Umbilical cord (tissue), 2 donors: ENCODE data around the gene TSPAN14. TPM values are rescaled to one million over a fixed set of nuclear protein-coding genes. Genes with fewer than 3 reads are reported as not detected.

Source experiments
- DNase-seq: peaks from one replicate; pipeline ENCODE4 v3.0.0-alpha.2; 2015; ENCODE audit warnings: low spot score
- total RNA-seq: library from RNA; depleted of rRNA; stranded (reverse); fragments of >200 nt; gene quantifications from one replicate; pipeline ENCODE4 v1.2.3, GENCODE V29; 2014; ENCODE audit warnings: low replicate concordance; ENCODE audit not compliant: insufficient read depth

TSPAN14 gene
- total RNA-seq, 1 donor from 2014 or later, result 32.7 TPM

DNA sequence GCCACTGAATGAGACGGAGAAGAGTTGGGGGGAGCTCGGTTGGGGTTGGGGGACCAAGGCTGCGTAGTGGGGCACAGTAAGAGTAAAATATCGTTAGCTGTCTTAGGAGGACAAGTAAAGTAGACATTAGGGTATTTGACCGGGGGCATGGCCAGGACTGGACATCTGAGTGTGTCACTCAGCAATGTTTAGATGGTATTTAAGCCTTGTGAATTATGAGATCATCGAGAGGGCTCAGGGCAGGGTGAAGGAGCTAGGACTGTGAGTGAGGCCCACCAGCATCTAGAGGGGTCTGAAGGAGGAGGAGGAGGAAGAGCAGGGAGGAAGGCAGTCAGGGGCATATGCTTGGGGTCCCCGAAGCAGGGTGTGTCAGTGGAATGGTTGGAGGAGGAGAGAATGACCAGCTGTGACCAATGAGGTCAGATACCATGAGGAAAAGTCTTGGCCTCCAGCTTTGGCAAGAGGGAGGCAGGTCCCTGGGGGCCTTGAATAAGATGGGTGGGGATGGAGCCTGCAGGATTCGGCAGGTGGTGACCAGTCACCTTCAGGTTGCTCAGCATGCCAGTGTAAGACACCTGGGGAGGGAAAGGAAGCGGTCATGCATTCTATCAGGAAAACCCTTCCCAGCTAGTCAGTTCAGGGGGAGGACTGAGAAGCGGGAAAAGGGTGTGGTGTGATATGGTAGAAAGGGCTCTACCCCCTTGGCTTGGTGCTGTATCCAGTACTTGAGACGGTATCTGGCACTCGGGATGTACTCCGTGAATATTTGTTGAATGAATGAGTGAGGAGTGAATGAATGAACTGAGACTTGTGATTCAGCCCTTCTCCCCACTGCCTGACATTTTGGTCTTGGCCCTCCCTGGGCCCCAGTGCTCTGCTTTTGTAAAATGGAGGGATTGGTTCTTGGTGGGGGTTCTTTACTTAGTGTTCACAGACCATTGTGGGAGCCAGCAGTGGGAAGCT, 48.8 kb downstream of the TSPAN14 start:
- no peak for DNase-seq

DNA sequence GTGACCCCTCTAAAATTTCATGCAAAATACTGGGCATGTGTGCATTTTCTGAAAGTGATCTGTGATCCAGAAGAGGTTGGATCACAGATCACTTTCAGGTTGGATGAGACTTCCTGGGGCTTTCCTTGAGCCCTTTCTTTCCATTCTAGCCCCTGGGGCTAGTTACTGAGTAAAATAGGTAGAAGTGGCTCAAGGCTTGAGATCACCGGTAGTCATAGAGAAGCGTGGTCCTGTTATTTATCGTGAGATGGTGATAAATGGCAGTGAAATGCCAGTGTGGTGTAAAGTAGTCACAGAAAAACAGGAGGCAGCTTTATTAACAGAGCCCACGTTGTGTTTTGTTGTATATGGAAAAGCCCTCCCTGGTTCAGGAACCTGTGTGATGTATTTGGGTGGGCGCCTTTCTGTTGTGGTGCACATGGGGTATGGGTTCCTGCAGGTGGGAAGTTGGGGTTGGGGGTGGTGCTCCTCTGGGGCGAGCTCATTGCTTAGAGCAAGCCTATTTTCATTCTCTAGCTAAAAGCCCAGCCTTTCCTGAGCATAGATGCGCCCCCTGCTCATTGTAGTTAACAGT, 49.6 kb downstream of the TSPAN14 start:
- no peak for DNase-seq

DNA sequence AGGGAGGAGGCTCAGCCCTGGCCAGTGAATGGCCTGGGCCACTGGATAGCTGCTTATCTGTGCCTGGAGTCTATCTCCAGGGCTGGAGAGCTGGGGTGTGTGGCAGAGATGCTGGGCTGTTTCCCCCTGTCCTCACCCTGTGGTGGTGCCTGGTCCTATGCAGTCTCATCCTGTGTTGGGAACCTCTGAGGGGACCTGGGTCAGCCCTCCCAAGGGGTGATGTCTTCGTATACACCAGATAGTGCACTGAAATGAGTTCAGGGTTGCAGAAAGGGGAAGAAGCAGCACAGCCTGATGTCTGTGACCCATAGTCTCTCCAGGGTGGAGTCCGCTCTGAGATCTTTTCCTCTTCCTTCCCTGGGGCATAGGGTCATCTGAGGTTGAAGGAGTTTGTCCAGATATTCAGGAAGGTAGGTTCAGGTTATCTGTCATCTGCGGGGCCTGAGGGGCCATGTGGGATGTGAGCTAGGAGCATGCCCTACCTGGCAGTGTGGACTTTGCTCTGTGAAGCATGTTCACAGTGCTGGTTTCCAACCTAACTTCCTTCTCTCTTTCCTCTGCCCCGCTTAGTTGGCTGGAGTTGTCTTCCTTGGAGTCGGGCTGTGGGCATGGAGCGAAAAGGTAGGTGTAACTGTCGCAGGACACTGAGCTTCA, 50.2 kb downstream of the TSPAN14 start:
- DNase-seq, result peak; percentile 40

DNA sequence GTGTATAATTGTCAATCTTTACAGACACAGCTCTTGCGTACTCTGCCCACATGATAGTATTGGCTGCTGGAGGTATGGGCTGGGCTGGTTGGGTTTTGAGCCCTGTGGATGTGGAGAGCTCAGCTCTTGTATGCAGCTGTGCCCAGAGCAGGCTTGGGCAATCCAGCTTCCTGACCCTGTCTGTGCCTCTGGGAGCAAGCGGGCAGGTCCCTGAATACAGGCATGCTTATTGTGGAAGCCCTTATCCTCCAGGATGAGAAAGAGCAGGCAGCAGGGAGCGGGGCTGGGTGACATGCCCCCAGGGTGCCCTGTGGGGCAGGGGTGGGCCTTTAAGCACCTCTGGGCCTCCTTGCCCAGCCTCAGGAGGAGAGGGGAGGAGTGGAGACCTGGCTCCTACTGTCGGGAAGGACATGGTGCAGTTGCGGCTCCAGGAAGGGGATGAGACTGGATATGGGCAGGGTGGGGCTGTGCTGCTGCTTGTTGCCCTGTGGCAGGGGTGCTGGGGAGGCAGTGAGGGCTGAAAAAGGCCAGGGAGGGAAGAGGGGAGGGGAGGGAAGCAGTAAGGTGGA, 50.9 kb downstream of the TSPAN14 start:
- DNase-seq, result no peak

DNA sequence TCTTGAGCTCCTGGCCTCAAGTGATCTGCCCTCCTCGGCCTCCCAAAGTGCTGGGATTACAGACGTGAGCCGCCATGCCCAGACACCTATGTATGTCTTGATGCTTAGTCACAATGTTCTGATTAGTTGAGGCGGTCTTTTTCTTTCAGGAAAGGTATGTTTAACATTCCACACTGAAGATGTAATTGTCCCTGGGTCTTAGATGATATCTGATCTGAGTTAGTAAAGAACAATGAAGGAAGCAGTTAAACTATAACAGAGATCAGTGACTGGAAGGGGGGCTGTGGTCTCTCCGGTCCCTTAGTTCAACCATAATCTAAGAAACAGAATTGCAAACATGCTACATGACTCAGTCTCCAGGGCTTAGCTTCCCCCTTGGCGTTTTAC, 52.1 kb downstream of the TSPAN14 start:
- peak; percentile 53 for DNase-seq

DNA sequence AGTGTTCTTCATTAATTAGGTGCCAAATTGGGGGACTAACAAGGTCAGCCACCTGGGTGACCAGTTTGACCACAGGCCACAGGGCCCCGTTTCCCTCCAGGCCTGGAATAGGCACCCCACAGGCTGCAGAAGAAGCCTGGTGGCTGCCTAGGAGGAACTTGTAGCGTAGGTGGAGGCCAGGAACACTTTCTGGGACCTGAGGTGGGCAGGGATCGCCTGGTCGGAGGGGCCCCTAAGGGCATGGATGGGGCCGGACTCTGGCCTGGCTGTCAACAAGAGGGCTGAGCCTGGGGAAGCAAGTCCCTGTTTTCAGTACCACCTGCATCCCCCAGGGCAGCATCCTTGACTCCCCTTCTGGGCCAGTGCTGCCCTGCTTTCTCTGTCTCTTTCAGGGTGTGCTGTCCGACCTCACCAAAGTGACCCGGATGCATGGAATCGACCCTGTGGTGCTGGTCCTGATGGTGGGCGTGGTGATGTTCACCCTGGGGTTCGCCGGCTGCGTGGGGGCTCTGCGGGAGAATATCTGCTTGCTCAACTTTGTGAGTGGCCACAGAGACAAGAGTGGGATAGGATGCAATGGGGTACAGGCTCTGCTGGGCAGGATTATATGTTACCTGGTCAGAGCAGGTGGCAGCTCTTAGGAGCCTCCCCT, 52.9 kb downstream of the TSPAN14 start:
- DNase-seq, result no peak

DNA sequence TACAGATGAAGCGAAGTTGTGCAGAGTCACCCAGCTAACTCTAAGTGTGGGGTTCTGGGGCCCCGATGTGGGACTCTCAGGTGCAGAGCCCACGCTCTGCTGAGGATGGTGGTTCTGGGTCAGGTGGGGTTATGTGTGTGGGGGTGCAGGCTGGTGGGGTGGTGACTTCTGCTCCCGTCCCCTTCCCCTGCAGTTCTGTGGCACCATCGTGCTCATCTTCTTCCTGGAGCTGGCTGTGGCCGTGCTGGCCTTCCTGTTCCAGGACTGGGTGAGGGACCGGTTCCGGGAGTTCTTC, 54.9 kb downstream of the TSPAN14 start:
- DNase-seq, result no peak

DNA sequence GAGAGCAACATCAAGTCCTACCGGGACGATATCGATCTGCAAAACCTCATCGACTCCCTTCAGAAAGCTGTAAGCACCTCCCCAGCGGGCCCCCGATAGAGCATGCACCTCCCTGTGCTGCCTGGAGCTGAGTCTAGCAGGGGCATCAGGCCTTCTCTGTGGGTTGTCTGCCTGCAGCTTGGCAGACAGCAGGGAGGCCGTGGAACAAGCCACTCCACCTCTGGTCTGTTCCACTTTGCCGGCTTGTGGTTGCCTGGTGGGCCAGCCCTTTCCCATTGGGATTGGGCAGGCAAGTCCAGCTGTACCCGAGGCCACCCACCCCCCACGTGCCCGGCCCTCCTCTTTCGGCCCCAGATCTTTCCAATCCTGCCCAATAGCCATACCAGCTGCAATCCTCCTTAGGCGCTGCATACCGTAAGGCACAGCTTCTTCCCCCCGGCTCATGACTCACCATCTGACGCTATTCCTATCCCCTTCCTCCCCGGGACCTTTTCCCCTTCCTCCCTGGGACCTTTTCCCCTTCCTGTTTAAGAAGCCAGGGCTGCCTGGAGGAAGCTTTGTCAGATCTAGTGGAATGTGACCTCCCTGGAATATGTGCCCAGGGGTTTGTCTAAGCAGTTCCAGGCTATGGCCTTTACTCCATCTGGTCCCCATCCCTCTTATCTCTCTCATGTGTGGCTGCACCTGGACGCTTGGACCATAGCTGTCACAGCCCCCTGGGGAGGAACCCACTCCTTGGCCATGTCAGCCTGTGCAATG, 55.5 kb downstream of the TSPAN14 start:
- no peak for DNase-seq

DNA sequence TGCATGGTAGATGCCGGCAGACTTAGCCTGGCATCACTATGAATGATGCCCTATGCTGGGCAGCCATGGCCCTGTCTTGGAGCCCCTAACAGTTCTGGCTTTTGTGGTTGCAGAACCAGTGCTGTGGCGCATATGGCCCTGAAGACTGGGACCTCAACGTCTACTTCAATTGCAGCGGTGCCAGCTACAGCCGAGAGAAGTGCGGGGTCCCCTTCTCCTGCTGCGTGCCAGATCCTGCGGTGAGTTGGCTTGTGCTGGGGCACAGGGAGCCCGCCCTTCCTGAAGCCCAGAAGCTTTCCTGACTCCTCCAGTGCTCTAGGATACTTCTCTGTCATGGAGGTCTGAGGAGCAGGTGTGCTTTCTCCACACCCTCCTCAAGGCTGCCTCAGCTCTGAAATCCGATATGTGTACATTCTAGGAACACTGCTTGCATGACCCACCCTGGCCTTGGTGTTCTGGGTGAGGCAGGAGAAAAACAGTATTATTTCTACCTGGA, 58.0 kb downstream of the TSPAN14 start:
- DNase-seq, result no peak

DNA sequence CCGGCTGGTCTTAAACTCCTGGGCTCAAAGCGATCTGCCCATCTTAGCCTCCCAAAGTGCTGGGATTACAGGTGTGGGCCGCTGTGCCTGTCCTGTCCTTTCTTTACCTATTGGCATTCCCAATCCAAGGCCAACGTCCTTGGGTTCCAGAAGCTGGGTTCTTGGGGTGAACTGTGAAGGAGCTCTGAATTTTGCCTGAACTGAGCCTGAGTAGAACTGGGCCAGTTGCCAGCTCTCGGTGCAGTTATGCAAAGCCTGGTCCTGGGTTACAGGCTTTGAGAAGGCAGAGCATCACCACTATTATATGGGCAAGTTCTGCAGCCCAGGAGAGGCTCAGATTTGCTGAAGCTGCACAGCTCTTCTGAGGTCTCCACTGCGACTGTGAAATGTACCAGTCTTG, 59.0 kb downstream of the TSPAN14 start:
- no peak for DNase-seq

DNA sequence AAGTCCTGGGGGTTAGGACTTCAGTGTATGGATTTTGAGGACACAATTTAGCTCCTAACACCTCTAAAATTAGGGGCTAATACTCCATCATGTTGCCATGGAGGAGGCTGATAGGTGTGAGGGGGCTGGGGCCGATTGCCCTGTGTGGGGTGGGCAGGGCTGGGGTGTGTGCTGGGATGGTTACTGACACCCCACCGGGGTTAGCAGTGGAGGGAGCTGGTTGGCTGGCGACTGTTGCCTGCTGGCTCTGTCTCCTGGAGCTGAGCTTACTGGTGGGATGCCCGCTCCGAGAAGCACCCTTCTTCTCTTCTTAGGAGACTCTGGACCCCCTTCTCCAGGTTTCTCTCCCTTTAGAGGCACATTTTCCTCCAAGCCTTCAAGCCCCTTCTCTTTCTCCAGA, 61.4 kb downstream of the TSPAN14 start:
- no peak for DNase-seq

DNA sequence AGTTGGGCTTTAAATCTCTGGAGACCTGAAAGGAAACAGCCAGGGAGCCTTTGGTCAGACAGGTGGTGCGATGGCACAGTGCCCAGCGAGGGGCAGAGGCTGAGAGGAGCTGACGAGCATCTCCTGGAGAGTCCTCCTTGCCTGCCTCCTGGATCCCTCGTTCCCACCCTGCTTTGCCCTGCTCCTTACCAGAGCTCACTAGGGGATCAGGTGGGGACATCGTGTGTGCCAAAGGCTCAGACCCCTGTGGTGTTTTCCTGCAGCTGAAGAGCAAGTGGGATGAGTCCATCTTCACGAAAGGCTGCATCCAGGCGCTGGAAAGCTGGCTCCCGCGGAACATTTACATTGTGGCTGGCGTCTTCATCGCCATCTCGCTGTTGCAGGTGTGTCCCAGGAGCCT, 61.8 kb downstream of the TSPAN14 start:
- DNase-seq, result no peak

DNA sequence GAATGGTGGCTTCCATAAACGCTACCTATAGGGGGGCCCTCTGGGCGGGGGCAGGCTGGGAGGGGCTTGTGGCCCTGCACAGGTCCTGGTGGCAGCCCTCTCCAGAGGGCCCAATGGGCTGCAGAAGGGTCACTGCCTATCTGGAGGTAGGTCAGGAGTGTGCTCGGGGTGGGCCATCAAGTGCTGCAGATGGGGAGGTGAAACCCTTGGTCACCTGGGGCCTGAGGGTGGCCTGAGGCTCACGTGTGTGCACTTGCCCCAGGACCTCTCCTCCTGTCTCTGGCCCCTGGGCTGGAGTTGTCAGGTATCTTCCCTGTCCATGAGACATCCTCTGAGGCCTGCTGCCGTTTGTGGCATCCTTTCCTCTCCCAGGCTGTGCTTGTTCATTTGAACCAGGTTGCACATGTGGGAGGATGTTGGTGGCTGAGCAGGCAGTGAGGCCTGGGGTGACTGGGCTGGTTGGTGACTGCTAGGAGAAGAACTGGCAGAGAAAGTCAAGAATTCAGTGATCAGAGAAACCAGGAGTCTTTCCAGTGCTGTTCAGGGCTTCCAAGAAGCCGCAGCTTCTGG, 62.5 kb downstream of the TSPAN14 start:
- no peak for DNase-seq

DNA sequence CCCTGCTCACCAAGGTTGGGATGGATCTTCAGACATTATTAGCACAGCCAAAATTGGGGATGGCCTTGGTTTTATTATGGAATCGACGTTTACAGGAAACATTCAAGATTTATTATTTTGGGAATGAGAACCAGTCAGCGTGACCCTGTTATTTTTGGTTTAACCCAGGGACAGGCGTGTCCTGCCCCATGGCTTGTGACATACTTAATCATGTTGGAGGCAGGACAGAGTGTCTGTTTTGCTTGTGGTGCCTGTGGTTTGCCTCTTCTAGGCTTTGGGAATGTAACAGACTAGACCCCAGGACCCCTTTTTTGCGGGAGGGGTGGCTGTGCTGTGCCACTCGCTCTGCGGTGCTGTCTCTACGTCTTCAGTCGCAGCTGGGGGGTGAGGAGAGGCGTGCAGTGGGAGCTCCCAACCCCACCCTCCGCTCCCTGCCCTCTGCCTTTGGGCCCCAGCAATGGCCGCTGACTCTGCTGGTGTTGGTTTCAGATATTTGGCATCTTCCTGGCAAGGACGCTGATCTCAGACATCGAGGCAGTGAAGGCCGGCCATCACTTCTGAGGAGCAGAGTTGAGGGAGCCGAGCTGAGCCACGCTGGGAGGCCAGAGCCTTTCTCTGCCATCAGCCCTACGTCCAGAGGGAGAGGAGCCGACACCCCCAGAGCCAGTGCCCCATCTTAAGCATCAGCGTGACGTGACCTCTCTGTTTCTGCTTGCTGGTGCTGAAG, 63.5 kb downstream of the TSPAN14 start:
- no peak for DNase-seq

DNA sequence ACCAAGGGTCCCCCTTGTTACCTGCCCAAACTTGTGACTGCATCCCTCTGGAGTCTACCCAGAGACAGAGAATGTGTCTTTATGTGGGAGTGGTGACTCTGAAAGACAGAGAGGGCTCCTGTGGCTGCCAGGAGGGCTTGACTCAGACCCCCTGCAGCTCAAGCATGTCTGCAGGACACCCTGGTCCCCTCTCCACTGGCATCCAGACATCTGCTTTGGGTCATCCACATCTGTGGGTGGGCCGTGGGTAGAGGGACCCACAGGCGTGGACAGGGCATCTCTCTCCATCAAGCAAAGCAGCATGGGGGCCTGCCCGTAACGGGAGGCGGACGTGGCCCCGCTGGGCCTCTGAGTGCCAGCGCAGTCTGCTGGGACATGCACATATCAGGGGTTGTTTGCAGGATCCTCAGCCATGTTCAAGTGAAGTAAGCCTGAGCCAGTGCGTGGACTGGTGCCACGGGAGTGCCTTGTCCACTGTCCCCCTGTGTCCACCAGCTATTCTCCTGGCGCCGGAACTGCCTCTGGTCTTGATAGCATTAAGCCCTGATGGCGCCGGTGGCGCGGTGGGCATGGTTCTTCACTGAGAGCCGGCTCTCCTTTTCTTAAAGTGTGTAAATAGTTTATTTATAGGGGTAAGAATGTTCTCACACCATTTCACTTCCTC, 64.2 kb downstream of the TSPAN14 start:
- no peak for DNase-seq

DNA sequence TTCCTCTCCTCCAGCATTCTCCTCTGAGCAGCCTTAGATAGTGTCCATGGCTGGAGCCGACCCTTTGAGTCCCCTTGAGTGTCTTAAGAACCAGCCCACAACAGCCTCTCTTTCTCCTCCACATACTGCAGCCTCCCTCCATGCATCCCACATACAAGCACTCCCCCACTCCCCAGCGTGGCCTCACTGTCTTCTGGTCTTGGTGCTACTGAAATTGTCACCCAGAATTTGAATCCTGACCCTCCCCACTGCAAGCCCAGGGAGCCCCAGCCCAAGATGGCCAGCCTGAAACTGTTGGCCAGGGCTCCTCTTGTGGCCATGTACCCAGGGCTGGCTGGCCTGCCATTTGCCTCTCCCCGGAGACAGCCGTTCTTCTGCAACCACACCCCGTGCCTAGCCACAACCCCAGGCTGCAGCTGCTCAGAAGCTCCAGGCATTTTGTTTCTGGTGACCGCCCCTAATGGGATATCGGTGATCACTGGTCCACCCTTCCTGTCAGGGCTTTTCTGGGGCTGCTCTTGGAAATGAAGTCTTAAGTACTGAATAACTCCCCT, 64.8 kb downstream of the TSPAN14 start:
- no peak for DNase-seq

DNA sequence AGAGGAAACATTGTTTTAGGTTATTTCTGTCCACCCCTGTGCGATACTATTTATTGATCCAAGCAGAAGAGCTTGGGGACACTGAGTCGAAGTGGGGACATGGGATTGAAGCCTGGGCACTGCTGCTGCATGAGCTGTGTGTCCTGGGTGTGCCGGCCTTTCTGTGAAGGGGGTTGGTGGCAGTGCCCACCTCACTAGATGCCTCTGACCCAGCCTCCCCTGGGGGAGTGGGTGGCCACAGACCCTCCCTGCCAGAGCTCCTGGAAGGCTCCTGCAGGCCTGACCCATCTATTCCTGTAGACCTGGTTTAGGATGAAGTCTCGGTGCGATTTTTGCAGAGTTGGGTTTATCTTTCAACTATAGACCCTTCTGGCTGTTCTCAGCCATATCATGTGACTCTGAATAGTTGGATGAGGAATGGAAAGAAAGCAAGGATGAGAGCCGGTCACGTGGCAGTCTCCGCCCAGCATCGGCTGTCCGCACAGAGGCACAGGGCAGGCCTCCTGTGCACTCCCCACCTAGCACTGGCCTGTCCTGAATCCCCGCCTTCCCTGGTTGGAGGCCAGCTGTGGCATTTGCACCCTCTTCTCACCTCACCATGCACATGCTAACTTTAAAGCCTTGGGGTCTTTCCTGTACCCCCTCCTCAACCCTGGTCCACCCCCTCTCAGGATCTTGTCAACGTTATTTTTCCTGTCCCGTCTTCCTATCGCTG, 66.0 kb downstream of the TSPAN14 start:
- DNase-seq, result no peak

DNA sequence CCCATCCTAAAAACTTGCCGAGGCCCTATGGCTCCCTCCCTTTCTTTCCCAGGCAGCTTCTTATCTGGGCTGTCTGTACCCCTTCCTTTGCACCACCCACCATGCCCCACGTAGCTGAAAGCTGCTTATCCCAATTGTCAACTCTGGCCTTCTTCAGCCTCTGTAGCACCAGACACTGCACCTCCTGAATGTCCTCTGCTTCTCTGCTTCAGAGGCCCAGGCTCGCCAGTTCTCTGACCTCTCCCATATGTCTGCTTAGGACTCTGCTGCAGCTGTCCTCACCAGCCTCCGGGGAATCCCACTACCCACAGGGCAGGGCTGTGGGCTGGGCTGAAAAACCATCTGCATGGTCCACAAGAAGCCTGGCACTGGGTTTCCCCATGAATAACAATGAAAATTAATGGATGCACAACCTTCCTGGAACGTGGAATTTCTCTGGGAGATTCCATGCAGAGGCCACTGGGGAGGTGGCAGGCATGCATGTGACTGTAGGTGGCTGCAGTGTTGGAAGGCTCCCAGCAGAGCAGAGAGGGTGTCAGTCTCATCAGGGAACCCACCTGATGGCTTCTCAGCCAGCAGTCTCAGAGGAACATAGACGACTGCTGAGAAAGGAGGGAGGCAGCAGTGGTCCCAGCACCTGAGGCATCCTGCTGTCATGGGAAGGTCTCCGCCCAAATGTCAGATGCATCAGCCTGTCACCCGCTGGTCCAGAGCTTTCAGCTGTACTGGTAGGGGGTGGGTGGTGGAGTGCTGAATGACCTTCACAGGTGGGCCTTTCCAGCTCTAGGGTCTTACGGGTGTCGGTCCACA, 66.8 kb downstream of the TSPAN14 start:
- no peak for DNase-seq
